Parathyroid adenoma (tissue), 2 donors: ENCODE results near the gene DOP1A.

Source experiments
- H2AFZ ChIP-seq: fragments of 300-600 bp; sonication (generic); one replicate; pipeline ENCODE4 v1.7.0; 2017; ENCODE audit warnings: antibody characterized with exemption, mild to moderate bottlenecking
- H3K27ac ChIP-seq: fragments of 300-600 bp; sonication (generic); one replicate; pipeline ENCODE4 v1.7.0; 2017
- H3K27me3 ChIP-seq: fragments of 300-600 bp; sonication (generic); one replicate; pipeline ENCODE4 v1.7.0; 2017; ENCODE audit warnings: low read length; ENCODE audit not compliant: control insufficient read depth, insufficient read depth
- H3K36me3 ChIP-seq: fragments of 300-600 bp; sonication (generic); one replicate; pipeline ENCODE4 v1.7.0; 2017; ENCODE audit warnings: low read length; ENCODE audit not compliant: control insufficient read depth, insufficient read depth
- H3K4me1 ChIP-seq: fragments of 300-600 bp; sonication (generic); one replicate; pipeline ENCODE4 v1.7.0; 2017; ENCODE audit warnings: control low read depth
- H3K4me2 ChIP-seq: fragments of 300-600 bp; sonication (generic); one replicate; pipeline ENCODE4 v1.7.0; 2017; ENCODE audit warnings: low read length
- H3K4me3 ChIP-seq: fragments of 300-600 bp; sonication (generic); one replicate; pipeline ENCODE4 v1.7.0; 2017; ENCODE audit warnings: low read depth, low read length
- H3K79me2 ChIP-seq: fragments of 300-600 bp; sonication (generic); one replicate; pipeline ENCODE4 v1.7.0; 2017; ENCODE audit warnings: control low read depth
- H3K9ac ChIP-seq: fragments of 300-600 bp; sonication (generic); one replicate; pipeline ENCODE4 v1.7.0; 2017; ENCODE audit warnings: mild to moderate bottlenecking
- H3K9me3 ChIP-seq: fragments of 300-600 bp; sonication (generic); one replicate; pipeline ENCODE4 v1.7.0; 2017; ENCODE audit warnings: low read length; ENCODE audit not compliant: control insufficient read depth
- CTCF ChIP-seq: fragments of 300-600 bp; sonication (generic); IDR thresholded peaks from one replicate; pipeline ENCODE4 v1.7.0; 2017; ENCODE audit warnings: antibody characterized with exemption, mild to moderate bottlenecking
- donor health status: primary hyperparathyroidism.

The DOP1A gene

GRCh38 chr6:83132121-83132520, 64.7 kb downstream of the DOP1A start:
- Histone ChIP-seq H3K4me3 (no peak overlapping the region), H3K4me2 (no peak overlapping the region), H3K9me3 (no peaks in the 10 kb centered on the region), H3K79me2 (no peaks in the 10 kb centered on the region), H3K4me1 (no peaks in the 10 kb centered on the region), H3K9ac (no peak overlapping the region), H3K36me3 (no peaks in the 10 kb centered on the region), H3K27me3 (no peaks in the 10 kb centered on the region), H3K27ac (no peak overlapping the region), H2AFZ (no peak overlapping the region)
- no peak for TF ChIP-seq CTCF

- no peaks in the 10 kb centered on the region for H3K79me2 ChIP-seq
- no peak overlapping the region for H3K4me3 ChIP-seq
- no peak overlapping the region for H3K27ac ChIP-seq
- no peak overlapping the region for H3K4me2 ChIP-seq
- no peaks in the 10 kb centered on the region for H3K27me3 ChIP-seq
- no peak overlapping the region for H2AFZ ChIP-seq
- no peaks in the 10 kb centered on the region for H3K4me1 ChIP-seq
- no peak overlapping the region for H3K9ac ChIP-seq
- H3K36me3 ChIP-seq: no peaks in the 10 kb centered on the region
- no peaks in the 10 kb centered on the region for H3K9me3 ChIP-seq
- TF ChIP-seq CTCF: no peak
Observed at GRCh38 chr6:83138118-83138722, 70.7 kb downstream of the DOP1A start.

DNA sequence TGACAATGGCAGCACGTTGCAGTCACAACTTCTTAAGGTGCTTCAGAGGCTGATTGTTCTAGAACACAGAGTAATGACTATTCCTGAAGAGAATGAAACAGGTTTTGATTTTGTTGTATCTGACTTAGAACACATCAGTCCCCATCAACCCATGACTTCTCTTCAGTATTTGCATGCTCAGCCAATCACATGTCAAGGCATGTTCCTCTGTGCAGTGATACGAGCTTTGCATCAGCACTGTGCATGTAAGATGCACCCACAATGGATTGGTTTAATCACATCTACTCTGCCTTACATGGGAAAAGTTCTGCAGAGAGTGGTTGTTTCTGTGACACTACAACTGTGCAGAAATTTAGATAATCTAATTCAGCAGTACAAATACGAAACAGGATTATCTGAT, 71.3 kb downstream of the DOP1A start:
- H3K27ac ChIP-seq: no peak overlapping the region
- no peak overlapping the region for H3K9ac ChIP-seq
- H3K4me1 ChIP-seq: no peaks in the 10 kb centered on the region
- no peaks in the 10 kb centered on the region for H3K36me3 ChIP-seq
- no peak overlapping the region for H3K4me3 ChIP-seq
- H3K4me2 ChIP-seq: no peak overlapping the region
- no peaks in the 10 kb centered on the region for H3K9me3 ChIP-seq
- H3K79me2 ChIP-seq: no peaks in the 10 kb centered on the region
- H2AFZ ChIP-seq: no peak overlapping the region
- H3K27me3 ChIP-seq: no peaks in the 10 kb centered on the region
- no peak for TF ChIP-seq CTCF

- no peak overlapping the region for H3K4me3 ChIP-seq
- no peak overlapping the region for H3K27ac ChIP-seq
- H3K4me2 ChIP-seq: no peak overlapping the region
- no peak overlapping the region for H3K9ac ChIP-seq
- no peaks in the 10 kb centered on the region for H3K9me3 ChIP-seq
- no peak for TF ChIP-seq CTCF
- H3K79me2 ChIP-seq: no peaks in the 10 kb centered on the region
- H3K36me3 ChIP-seq: no peaks in the 10 kb centered on the region
- H2AFZ ChIP-seq: no peak overlapping the region
- H3K4me1 ChIP-seq: no peaks in the 10 kb centered on the region
- H3K27me3 ChIP-seq: no peaks in the 10 kb centered on the region
Observed at GRCh38 chr6:83151114-83151513, 83.6 kb downstream of the DOP1A start.

- H3K36me3 ChIP-seq: no peaks in the 10 kb centered on the region
- H3K79me2 ChIP-seq: no peaks in the 10 kb centered on the region
Observed at GRCh38 chr6:83152913-83153312, 85.4 kb downstream of the DOP1A start.

More at GRCh38 chr6:83152913-83153312, 85.4 kb downstream of the DOP1A start:
- no peak for TF ChIP-seq CTCF
- H3K27me3 ChIP-seq: no peaks in the 10 kb centered on the region
- no peak overlapping the region for H3K4me3 ChIP-seq
- H3K27ac ChIP-seq: no peak overlapping the region
- H3K9me3 ChIP-seq: no peaks in the 10 kb centered on the region
- no peak overlapping the region for H3K4me2 ChIP-seq
- H2AFZ ChIP-seq: no peak overlapping the region
- no peaks in the 10 kb centered on the region for H3K4me1 ChIP-seq
- H3K9ac ChIP-seq: no peak overlapping the region
